GM21526 (cell line): ENCODE results near the gene FARS2.
"Not testable (repeated sequence)": the region's sequence is repeated elsewhere in the genome, so short reads cannot be mapped to it uniquely, and the experiment has no call there.

Source experiments
- ATAC-seq: cut with Tn5 transposase; IDR thresholded peaks from one replicate; pipeline ENCODE4 v1.9.1; 2021; ENCODE audit warnings: moderate library complexity; ENCODE audit not compliant: unreplicated experiment, low FRiP score

FARS2 gene

GRCh38 chr6:5796555-5796954, 535.2 kb downstream of the FARS2 start:
- ATAC-seq: not testable (repeated sequence)

GRCh38 chr6:5806406-5806805, 545.1 kb downstream of the FARS2 start:
- ATAC-seq: not testable (repeated sequence)

- ATAC-seq: no peak
Observed at GRCh38 chr6:5809450-5809849, 548.1 kb downstream of the FARS2 start.

GRCh38 chr6:5811997-5812396, 550.7 kb downstream of the FARS2 start:
- ATAC-seq: no peak

GRCh38 chr6:5813625-5814027, 552.3 kb downstream of the FARS2 start:
- ATAC-seq: no peak

- ATAC-seq: no peak
Observed at GRCh38 chr6:5814116-5814515, 552.8 kb downstream of the FARS2 start.

GRCh38 chr6:5814901-5815300, 553.6 kb downstream of the FARS2 start:
- ATAC-seq: no peak

- ATAC-seq: no peak
Observed at GRCh38 chr6:5817869-5818268, 556.6 kb downstream of the FARS2 start.

- ATAC-seq: no peak
Observed at GRCh38 chr6:5818959-5819358, 557.6 kb downstream of the FARS2 start.
